HEK293 (cell line): ENCODE results near the gene HEYL.

ENCODE experiments used
- CTCF ChIA-PET: fragments of 350-600 bp; formaldehyde crosslinking; extraction: SDS; loops from one replicate; lab custom pipeline; 2021; ENCODE audit warnings: antibody characterized with exemption; lab: Yijun Ruan, JAX
- POLR2A ChIA-PET: fragments of 300-600 bp; formaldehyde crosslinking; extraction: SDS; loops from one replicate; lab custom pipeline; 2020; ENCODE audit warnings: antibody characterized with exemption, inconsistent platforms; lab: Yijun Ruan, JAX
- H3K27ac ChIP-seq: fragments of 200-500 bp; sonication (Bioruptor generic); 2 replicates; pipeline ENCODE4 v1.5.1; 2014; ENCODE audit warnings: low read depth, low read length, control low read depth, inconsistent platforms; ENCODE audit errors: extremely low read depth
- H3K36me3 ChIP-seq, 2 experiments: fragments of 200-500 bp in 1 of 2; sonication (Bioruptor generic) in 1 of 2; 1 replicate in 1 of 2; 2 replicates in 1 of 2; pipeline ENCODE4 v1.5.1; 2014 to 2017; ENCODE audit warnings: inconsistent platforms in 2 of 2, low read length in 2 of 2; ENCODE audit not compliant: control insufficient read depth in 2 of 2, insufficient read depth in 1 of 2
- H3K4me1 ChIP-seq: fragments of 200-500 bp; sonication (Bioruptor generic); 2 replicates; pipeline ENCODE4 v1.5.1; 2014; ENCODE audit warnings: mild to moderate bottlenecking, low read length, inconsistent platforms; ENCODE audit not compliant: control insufficient read depth, insufficient read depth
- H3K4me3 ChIP-seq: 2 replicates; pipeline ENCODE4 v1.5.1; 2011; ENCODE audit warnings: low read depth, mild to moderate bottlenecking, control low read depth, low read length, moderate library complexity
- H3K9me3 ChIP-seq: fragments of 200-500 bp; sonication (Bioruptor generic); 2 replicates; pipeline ENCODE4 v1.5.1; 2014; ENCODE audit warnings: low read depth, low read length, inconsistent platforms; ENCODE audit not compliant: control insufficient read depth, insufficient read depth
- GLI4 ChIP-seq: fragments of 450-650 bp; formaldehyde crosslinking; IDR thresholded peaks from 2 replicates; pipeline ENCODE4 v1.5.1; 2016; ENCODE audit warnings: missing biosample characterization, missing genetic modification characterization
- OSR2 ChIP-seq: fragments of 450-650 bp; formaldehyde crosslinking; IDR thresholded peaks from 2 replicates; pipeline ENCODE4 v1.5.1; 2016; ENCODE audit warnings: missing biosample characterization, missing genetic modification characterization
- ZBTB17 ChIP-seq: fragments of 450-650 bp; formaldehyde crosslinking; IDR thresholded peaks from 2 replicates; pipeline ENCODE4 v1.5.1; 2016; ENCODE audit warnings: missing biosample characterization, missing genetic modification characterization
- ZBTB21 ChIP-seq: fragments of 450-650 bp; formaldehyde crosslinking; IDR thresholded peaks from 2 replicates; pipeline ENCODE4 v1.5.1; 2017; ENCODE audit warnings: missing biosample characterization, missing genetic modification characterization
- ZEB2 ChIP-seq: fragments of 450-650 bp; formaldehyde crosslinking; IDR thresholded peaks from 2 replicates; pipeline ENCODE4 v1.5.1; 2016; ENCODE audit warnings: missing biosample characterization, missing genetic modification characterization
- ZNF174 ChIP-seq: fragments of 450-650 bp; formaldehyde crosslinking; IDR thresholded peaks from 2 replicates; pipeline ENCODE4 v1.5.0; 2017; ENCODE audit warnings: missing biosample characterization, mild to moderate bottlenecking, missing genetic modification characterization
- ZNF37A ChIP-seq: fragments of 450-650 bp; IDR thresholded peaks from 2 replicates; pipeline ENCODE4 v1.5.1; 2018; ENCODE audit warnings: missing biosample characterization, missing genetic modification characterization
- ZNF501 ChIP-seq: fragments of 450-650 bp; formaldehyde crosslinking; IDR thresholded peaks from 2 replicates; pipeline ENCODE4 v1.5.1; 2016; ENCODE audit warnings: missing biosample characterization, missing genetic modification characterization
- ZNF549 ChIP-seq: fragments of 450-650 bp; IDR thresholded peaks from 2 replicates; pipeline ENCODE4 v1.5.1; 2018; ENCODE audit warnings: missing biosample characterization, missing genetic modification characterization, mild to moderate bottlenecking, inconsistent platforms, moderate library complexity
- ZNF621 ChIP-seq: fragments of 450-650 bp; formaldehyde crosslinking; IDR thresholded peaks from 2 replicates; pipeline ENCODE4 v1.5.1; 2017; ENCODE audit warnings: missing biosample characterization, missing genetic modification characterization
- ZNF629 ChIP-seq: fragments of 450-650 bp; formaldehyde crosslinking; IDR thresholded peaks from 2 replicates; pipeline ENCODE4 v1.5.1; 2017; ENCODE audit warnings: missing biosample characterization, missing genetic modification characterization
- ZNF777 ChIP-seq: fragments of 450-650 bp; formaldehyde crosslinking; IDR thresholded peaks from 2 replicates; pipeline ENCODE4 v1.5.1; 2017; ENCODE audit warnings: missing biosample characterization, missing genetic modification characterization, borderline replicate concordance
- ZSCAN30 ChIP-seq: fragments of 450-650 bp; IDR thresholded peaks from 2 replicates; pipeline ENCODE4 v1.5.1; 2018; ENCODE audit warnings: missing biosample characterization, mild to moderate bottlenecking, missing genetic modification characterization, moderate library complexity
- TF ChIP-seq, protein P1 (sequence below): fragments of 450-650 bp; formaldehyde crosslinking; IDR thresholded peaks from 2 replicates; pipeline ENCODE4 v1.5.1; 2016; ENCODE audit warnings: missing biosample characterization, missing genetic modification characterization
- TF ChIP-seq, protein P2 (sequence below): fragments of 450-650 bp; formaldehyde crosslinking; IDR thresholded peaks from 2 replicates; pipeline ENCODE4 v1.5.1; 2016; ENCODE audit warnings: missing biosample characterization, missing genetic modification characterization
- TF ChIP-seq, protein P3 (sequence below): fragments of 450-650 bp; formaldehyde crosslinking; IDR thresholded peaks from 2 replicates; pipeline ENCODE4 v1.5.1; 2016; ENCODE audit warnings: missing biosample characterization, missing genetic modification characterization
- TF ChIP-seq, protein P4 (sequence below): fragments of 450-650 bp; formaldehyde crosslinking; IDR thresholded peaks from 2 replicates; pipeline ENCODE4 v1.5.1; 2017; ENCODE audit warnings: missing biosample characterization, missing genetic modification characterization

The HEYL gene

DNA sequence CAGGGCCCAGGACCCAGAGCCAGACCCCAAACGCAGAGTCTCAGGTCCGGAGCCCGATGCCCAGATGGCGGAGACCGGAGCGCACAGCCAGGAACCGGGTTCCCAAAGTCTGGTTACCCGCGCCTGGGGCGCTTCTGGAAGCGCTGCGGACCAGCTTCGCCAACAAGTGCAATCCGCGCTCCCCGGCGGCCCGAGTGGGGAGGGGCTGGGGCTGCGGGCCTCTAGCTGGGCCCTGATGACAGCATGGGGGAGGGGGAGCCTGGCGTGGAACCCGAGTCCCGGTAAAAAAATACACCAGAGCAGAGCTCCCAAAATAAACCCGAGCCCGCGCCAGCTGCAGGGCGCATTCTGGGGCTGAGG lies 32.0 kb upstream of the HEYL start:
- Histone ChIP-seq H3K4me3 (peak overlapping the region; percentile 31), H3K9me3 (no peaks in the 10 kb centered on the region), H3K36me3 (no peaks in the 10 kb centered on the region), H3K4me1 (no peaks in the 10 kb centered on the region; the same call in 1 of the 2 replicates), H3K27ac (peak overlapping the region; percentile 32; the same call in 1 of the 2 replicates)
- ChIA-PET POLR2A (interaction anchor here (1.0 to 2.0 kb wide), 3 partner anchors 10 to 24 kb away, joined by 3 to 5 read pairs (median 4); no protein-coding TSS in a partner anchor), CTCF (interaction anchor here (0.5 to 10.1 kb wide), 10 partner anchors 10 to 857 kb away, joined by 3 to 181 read pairs (median 4); no protein-coding TSS in a partner anchor)
- TF ChIP-seq, protein P1, sequence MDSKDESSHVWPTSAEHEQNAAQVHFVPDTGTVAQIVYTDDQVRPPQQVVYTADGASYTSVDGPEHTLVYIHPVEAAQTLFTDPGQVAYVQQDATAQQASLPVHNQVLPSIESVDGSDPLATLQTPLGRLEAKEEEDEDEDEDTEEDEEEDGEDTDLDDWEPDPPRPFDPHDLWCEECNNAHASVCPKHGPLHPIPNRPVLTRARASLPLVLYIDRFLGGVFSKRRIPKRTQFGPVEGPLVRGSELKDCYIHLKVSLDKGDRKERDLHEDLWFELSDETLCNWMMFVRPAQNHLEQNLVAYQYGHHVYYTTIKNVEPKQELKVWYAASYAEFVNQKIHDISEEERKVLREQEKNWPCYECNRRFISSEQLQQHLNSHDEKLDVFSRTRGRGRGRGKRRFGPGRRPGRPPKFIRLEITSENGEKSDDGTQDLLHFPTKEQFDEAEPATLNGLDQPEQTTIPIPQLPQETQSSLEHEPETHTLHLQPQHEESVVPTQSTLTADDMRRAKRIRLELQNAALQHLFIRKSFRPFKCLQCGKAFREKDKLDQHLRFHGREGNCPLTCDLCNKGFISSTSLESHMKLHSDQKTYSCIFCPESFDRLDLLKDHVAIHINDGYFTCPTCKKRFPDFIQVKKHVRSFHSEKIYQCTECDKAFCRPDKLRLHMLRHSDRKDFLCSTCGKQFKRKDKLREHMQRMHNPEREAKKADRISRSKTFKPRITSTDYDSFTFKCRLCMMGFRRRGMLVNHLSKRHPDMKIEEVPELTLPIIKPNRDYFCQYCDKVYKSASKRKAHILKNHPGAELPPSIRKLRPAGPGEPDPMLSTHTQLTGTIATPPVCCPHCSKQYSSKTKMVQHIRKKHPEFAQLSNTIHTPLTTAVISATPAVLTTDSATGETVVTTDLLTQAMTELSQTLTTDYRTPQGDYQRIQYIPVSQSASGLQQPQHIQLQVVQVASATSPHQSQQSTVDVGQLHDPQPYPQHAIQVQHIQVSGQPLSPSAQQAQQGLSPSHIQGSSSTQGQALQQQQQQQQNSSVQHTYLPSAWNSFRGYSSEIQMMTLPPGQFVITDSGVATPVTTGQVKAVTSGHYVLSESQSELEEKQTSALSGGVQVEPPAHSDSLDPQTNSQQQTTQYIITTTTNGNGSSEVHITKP (tag by site-specific recombination), result peak; percentile 52; the same call in 1 of the 2 replicates
- TF ChIP-seq ZNF501 (no peak), ZNF549 (tag by site-specific recombination) (no peak)

DNA sequence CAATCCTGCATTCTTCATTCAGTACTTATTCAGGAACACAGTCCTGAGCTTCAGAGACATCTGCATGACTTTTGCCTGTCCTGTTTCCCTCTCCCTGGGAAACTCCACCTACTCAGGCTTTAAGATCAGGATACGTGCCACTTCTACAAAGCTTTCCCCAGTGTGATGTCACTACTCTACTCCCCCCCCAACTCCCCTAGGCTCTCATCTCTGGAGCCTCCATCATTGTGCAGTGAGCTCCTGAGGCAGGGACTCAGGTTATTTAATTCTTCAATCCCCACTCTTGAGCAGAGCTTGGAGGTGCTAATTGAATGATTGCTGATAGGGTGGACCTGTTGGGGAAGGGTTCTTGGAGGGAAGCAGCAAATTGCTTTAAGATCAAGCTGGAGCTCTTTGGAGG lies 31.2 kb upstream of the HEYL start:
- Histone ChIP-seq H3K9me3 (no peaks in the 10 kb centered on the region), H3K27ac (no peak overlapping the region), H3K4me1 (no peaks in the 10 kb centered on the region; the same call in 1 of the 2 replicates), H3K4me3 (no peak overlapping the region), H3K36me3 (no peaks in the 10 kb centered on the region)
- TF ChIP-seq, protein P2, sequence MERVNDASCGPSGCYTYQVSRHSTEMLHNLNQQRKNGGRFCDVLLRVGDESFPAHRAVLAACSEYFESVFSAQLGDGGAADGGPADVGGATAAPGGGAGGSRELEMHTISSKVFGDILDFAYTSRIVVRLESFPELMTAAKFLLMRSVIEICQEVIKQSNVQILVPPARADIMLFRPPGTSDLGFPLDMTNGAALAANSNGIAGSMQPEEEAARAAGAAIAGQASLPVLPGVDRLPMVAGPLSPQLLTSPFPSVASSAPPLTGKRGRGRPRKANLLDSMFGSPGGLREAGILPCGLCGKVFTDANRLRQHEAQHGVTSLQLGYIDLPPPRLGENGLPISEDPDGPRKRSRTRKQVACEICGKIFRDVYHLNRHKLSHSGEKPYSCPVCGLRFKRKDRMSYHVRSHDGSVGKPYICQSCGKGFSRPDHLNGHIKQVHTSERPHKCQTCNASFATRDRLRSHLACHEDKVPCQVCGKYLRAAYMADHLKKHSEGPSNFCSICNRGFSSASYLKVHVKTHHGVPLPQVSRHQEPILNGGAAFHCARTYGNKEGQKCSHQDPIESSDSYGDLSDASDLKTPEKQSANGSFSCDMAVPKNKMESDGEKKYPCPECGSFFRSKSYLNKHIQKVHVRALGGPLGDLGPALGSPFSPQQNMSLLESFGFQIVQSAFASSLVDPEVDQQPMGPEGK, result no peak
- TF ChIP-seq GLI4 (no peak), ZSCAN30 (no peak), ZBTB17 (tag by site-specific recombination) (peak; percentile 74), ZNF629 (tag by site-specific recombination) (peak; percentile 27; the same call in 1 of the 2 replicates), ZBTB21 (peak; percentile 45), ZNF777 (tag by site-specific recombination) (no peak), ZEB2 (tag by site-specific recombination) (no peak)
- POLR2A ChIA-PET, result interaction anchor here (2.0 kb wide), 1 partner anchor 11 kb away, joined by 5 read pairs; no protein-coding TSS in a partner anchor
- CTCF ChIA-PET, result interaction anchor here (0.6 to 10.1 kb wide), 10 partner anchors 10 to 856 kb away, joined by 3 to 181 read pairs (median 5); no protein-coding TSS in a partner anchor

DNA sequence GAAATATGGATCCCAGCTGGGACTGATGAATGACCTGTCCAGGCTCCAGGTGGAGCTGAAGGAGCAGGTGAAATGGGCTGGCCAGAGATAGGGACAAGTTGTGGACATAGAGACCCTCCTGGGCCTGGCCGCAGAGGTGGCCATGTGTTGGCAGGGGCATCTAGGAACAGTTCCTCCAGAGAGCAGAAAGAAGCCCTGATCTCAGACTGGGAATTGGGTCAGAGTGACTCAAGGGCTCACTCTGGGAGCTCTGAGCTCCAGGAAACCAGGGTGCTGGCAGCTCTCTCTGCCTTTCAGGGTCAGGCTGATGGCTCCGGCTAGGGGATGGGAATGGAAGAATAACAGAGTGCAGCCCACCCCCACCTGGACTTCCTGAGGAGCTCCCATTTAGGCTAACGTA lies 29.5 kb upstream of the HEYL start:
- ChIA-PET POLR2A (no interaction called here), CTCF (interaction anchor here (0.6 to 10.1 kb wide), 8 partner anchors 11 to 441 kb away, joined by 3 to 181 read pairs (median 4); partner anchors contain the start of gene HEYL)
- TF ChIP-seq, protein P3, sequence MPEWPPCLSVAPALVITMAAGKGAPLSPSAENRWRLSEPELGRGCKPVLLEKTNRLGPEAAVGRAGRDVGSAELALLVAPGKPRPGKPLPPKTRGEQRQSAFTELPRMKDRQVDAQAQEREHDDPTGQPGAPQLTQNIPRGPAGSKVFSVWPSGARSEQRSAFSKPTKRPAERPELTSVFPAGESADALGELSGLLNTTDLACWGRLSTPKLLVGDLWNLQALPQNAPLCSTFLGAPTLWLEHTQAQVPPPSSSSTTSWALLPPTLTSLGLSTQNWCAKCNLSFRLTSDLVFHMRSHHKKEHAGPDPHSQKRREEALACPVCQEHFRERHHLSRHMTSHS (tag by site-specific recombination), result no peak
- TF ChIP-seq ZNF174 (tag by site-specific recombination), result no peak
- TF ChIP-seq ZNF37A (tag by site-specific recombination), result no peak
- no peak for TF ChIP-seq ZNF621 (tag by site-specific recombination)
- TF ChIP-seq OSR2 (tag by site-specific recombination), result no peak
- TF ChIP-seq, protein P4, sequence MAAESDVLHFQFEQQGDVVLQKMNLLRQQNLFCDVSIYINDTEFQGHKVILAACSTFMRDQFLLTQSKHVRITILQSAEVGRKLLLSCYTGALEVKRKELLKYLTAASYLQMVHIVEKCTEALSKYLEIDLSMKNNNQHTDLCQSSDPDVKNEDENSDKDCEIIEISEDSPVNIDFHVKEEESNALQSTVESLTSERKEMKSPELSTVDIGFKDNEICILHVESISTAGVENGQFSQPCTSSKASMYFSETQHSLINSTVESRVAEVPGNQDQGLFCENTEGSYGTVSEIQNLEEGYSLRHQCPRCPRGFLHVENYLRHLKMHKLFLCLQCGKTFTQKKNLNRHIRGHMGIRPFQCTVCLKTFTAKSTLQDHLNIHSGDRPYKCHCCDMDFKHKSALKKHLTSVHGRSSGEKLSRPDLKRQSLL (tag by site-specific recombination), result no peak
- no peak for TF ChIP-seq ZSCAN30
- H3K4me1 ChIP-seq, result no peaks in the 10 kb centered on the region; the same call in 1 of the 2 replicates
- H3K4me3 ChIP-seq, result no peak overlapping the region
- no peak overlapping the region for H3K27ac ChIP-seq
- H3K36me3 ChIP-seq, result peaks cover 0 to 4% of the 10 kb centered on the region in 2 experiments; a peak in 1 of 3 replicates
- H3K9me3 ChIP-seq, result no peaks in the 10 kb centered on the region
